ENCODE data around the gene SARDH. TPM values are rescaled to one million over a fixed set of nuclear protein-coding genes. Genes with fewer than 3 reads are reported as not detected.

Gene SARDH
- total RNA-seq, 1 experiment from 2014 or later: 20.9 TPM

GRCh38 chr9:133694686-133695085, 43.5 kb downstream of the SARDH start:
- no peak for DNase-seq (ENCODE audit: low read depth in 1 of 2, low spot score in 2 of 2)
- Histone ChIP-seq H3K36me3 (peaks cover 31% of the 10 kb centered on the region), H3K4me1 (replicated peaks) (no peaks in the 10 kb centered on the region), H3K9me3 (replicated peaks) (no peaks in the 10 kb centered on the region), H3K27ac (no peak overlapping the region), H3K27me3 (replicated peaks) (no peaks in the 10 kb centered on the region), H3K4me3 (no peak overlapping the region)

GRCh38 chr9:133693703-133694529, 44.2 kb downstream of the SARDH start:
- no peaks in the 10 kb centered on the region for H3K9me3 ChIP-seq (replicated peaks)

GRCh38 chr9:133693116-133693515, 45.0 kb downstream of the SARDH start:
- Histone ChIP-seq H3K27me3 (replicated peaks) (no peaks in the 10 kb centered on the region), H3K9me3 (replicated peaks) (no peaks in the 10 kb centered on the region), H3K4me3 (no peak overlapping the region), H3K27ac (no peak overlapping the region), H3K4me1 (replicated peaks) (no peaks in the 10 kb centered on the region), H3K36me3 (peaks cover 32% of the 10 kb centered on the region)
- DNase-seq (ENCODE audit: low read depth in 1 of 2, low spot score in 2 of 2): no peak

More at GRCh38 chr9:133693703-133694529, 44.2 kb downstream of the SARDH start:
- Histone ChIP-seq H3K36me3 (peaks cover 32% of the 10 kb centered on the region), H3K27me3 (replicated peaks) (no peaks in the 10 kb centered on the region), H3K4me3 (no peak overlapping the region), H3K4me1 (replicated peaks) (no peaks in the 10 kb centered on the region), H3K27ac (no peak overlapping the region)
- no peak for DNase-seq (ENCODE audit: low read depth in 1 of 2, low spot score in 2 of 2)

- H3K4me3 ChIP-seq: no peak overlapping the region
Measured at GRCh38 chr9:133692364-133692985, 45.7 kb downstream of the SARDH start.

GRCh38 chr9:133691626-133692363, 46.4 kb downstream of the SARDH start:
- no peaks in the 10 kb centered on the region for H3K27me3 ChIP-seq (replicated peaks)
- no peaks in the 10 kb centered on the region for H3K9me3 ChIP-seq (replicated peaks)
- DNase-seq (ENCODE audit: low read depth in 1 of 2, low spot score in 2 of 2): no peak
- H3K4me3 ChIP-seq: no peak overlapping the region
- no peaks in the 10 kb centered on the region for H3K4me1 ChIP-seq (replicated peaks)
- H3K36me3 ChIP-seq: peaks cover 32% of the 10 kb centered on the region
- H3K27ac ChIP-seq: no peak overlapping the region

More at GRCh38 chr9:133692364-133692985, 45.7 kb downstream of the SARDH start:
- H3K36me3 ChIP-seq: peaks cover 32% of the 10 kb centered on the region
- H3K9me3 ChIP-seq (replicated peaks): no peaks in the 10 kb centered on the region
- H3K27ac ChIP-seq: no peak overlapping the region
- no peaks in the 10 kb centered on the region for H3K4me1 ChIP-seq (replicated peaks)
- no peaks in the 10 kb centered on the region for H3K27me3 ChIP-seq (replicated peaks)
- DNase-seq (ENCODE audit: low read depth in 1 of 2, low spot score in 2 of 2): no peak

GRCh38 chr9:133691191-133691590, 47.0 kb downstream of the SARDH start:
- no peaks in the 10 kb centered on the region for H3K27me3 ChIP-seq (replicated peaks)
- H3K27ac ChIP-seq: no peak overlapping the region
- no peaks in the 10 kb centered on the region for H3K9me3 ChIP-seq (replicated peaks)
- H3K4me1 ChIP-seq (replicated peaks): no peaks in the 10 kb centered on the region
- H3K4me3 ChIP-seq: no peak overlapping the region
- no peak for DNase-seq (ENCODE audit: low read depth in 1 of 2, low spot score in 2 of 2)
- peaks cover 32% of the 10 kb centered on the region for H3K36me3 ChIP-seq

GRCh38 chr9:133690081-133690561, 48.0 kb downstream of the SARDH start:
- no peak overlapping the region for H3K27ac ChIP-seq
- H3K9me3 ChIP-seq (replicated peaks): no peaks in the 10 kb centered on the region
- H3K27me3 ChIP-seq (replicated peaks): no peaks in the 10 kb centered on the region
- H3K4me3 ChIP-seq: no peak overlapping the region
- peaks cover 31% of the 10 kb centered on the region for H3K36me3 ChIP-seq
- DNase-seq (ENCODE audit: low read depth in 1 of 2, low spot score in 2 of 2): no peak
- H3K4me1 ChIP-seq (replicated peaks): no peaks in the 10 kb centered on the region

- no peaks in the 10 kb centered on the region for H3K27me3 ChIP-seq (replicated peaks)
- H3K9me3 ChIP-seq (replicated peaks): no peaks in the 10 kb centered on the region
- no peak overlapping the region for H3K27ac ChIP-seq
- no peak for DNase-seq (ENCODE audit: low read depth in 1 of 2, low spot score in 2 of 2)
- no peak overlapping the region for H3K4me3 ChIP-seq
- peaks cover 22% of the 10 kb centered on the region for H3K36me3 ChIP-seq
- no peaks in the 10 kb centered on the region for H3K4me1 ChIP-seq (replicated peaks)
Measured at GRCh38 chr9:133689151-133689763, 48.9 kb downstream of the SARDH start.

- Histone ChIP-seq H3K27ac (no peak overlapping the region), H3K4me3 (no peak overlapping the region), H3K27me3 (replicated peaks) (no peaks in the 10 kb centered on the region), H3K4me1 (replicated peaks) (no peaks in the 10 kb centered on the region), H3K36me3 (peaks cover 17% of the 10 kb centered on the region), H3K9me3 (replicated peaks) (no peaks in the 10 kb centered on the region)
- no peak for DNase-seq (ENCODE audit: low read depth in 1 of 2, low spot score in 2 of 2)
Measured at GRCh38 chr9:133687856-133688761, 50.0 kb downstream of the SARDH start.

GRCh38 chr9:133686642-133687575, 51.2 kb downstream of the SARDH start:
- Histone ChIP-seq H3K4me3 (no peak overlapping the region), H3K36me3 (peaks cover 11% of the 10 kb centered on the region), H3K4me1 (replicated peaks) (no peaks in the 10 kb centered on the region), H3K27ac (no peak overlapping the region), H3K9me3 (replicated peaks) (no peaks in the 10 kb centered on the region), H3K27me3 (replicated peaks) (no peaks in the 10 kb centered on the region)
- no peak for DNase-seq (ENCODE audit: low read depth in 1 of 2, low spot score in 2 of 2)

GRCh38 chr9:133685653-133686609, 52.2 kb downstream of the SARDH start:
- DNase-seq (ENCODE audit: low read depth in 1 of 2, low spot score in 2 of 2): no peak
- Histone ChIP-seq H3K4me3 (no peak overlapping the region), H3K36me3 (peaks cover 8% of the 10 kb centered on the region), H3K9me3 (replicated peaks) (no peaks in the 10 kb centered on the region), H3K27ac (no peak overlapping the region), H3K4me1 (replicated peaks) (no peaks in the 10 kb centered on the region), H3K27me3 (replicated peaks) (no peaks in the 10 kb centered on the region)

Data from SJSA1 (cell line).